HG03175 (cell line): ENCODE data around the gene BORCS8.
A peak's percentile ranks its signal among the peaks of the same experiment; 100 is the strongest.
"Not testable (repeated sequence)": the region's sequence is repeated elsewhere in the genome, so short reads cannot be mapped to it uniquely, and the experiment has no call there.

ENCODE experiments used
- ATAC-seq: cut with Tn5 transposase; IDR thresholded peaks from one replicate; pipeline ENCODE4 v1.9.1; 2021; ENCODE audit warnings: mild to moderate bottlenecking, moderate library complexity; ENCODE audit not compliant: unreplicated experiment

BORCS8 gene

GRCh38 chr19:19152668-19153384 is 39.1 kb downstream of the BORCS8 start:
- no peak for ATAC-seq

- ATAC-seq = no peak
These were observed 40.5 kb downstream of the BORCS8 start for GRCh38 chr19:19151418-19151817.

GRCh38 chr19:19149435-19149834 is 42.5 kb downstream of the BORCS8 start:
- ATAC-seq = no peak

- ATAC-seq = not testable (repeated sequence)
These were observed 43.4 kb downstream of the BORCS8 start for GRCh38 chr19:19148504-19148903.

- ATAC-seq = no peak
These were observed 44.6 kb downstream of the BORCS8 start for GRCh38 chr19:19147344-19147743.

- no peak for ATAC-seq
These were observed 45.1 kb downstream of the BORCS8 start for GRCh38 chr19:19146865-19147264.

GRCh38 chr19:19145684-19146608 is 46.0 kb downstream of the BORCS8 start:
- ATAC-seq = peak; percentile 49

GRCh38 chr19:19145281-19145680 is 46.7 kb downstream of the BORCS8 start:
- ATAC-seq = no peak

- ATAC-seq = no peak
These were observed 49.6 kb downstream of the BORCS8 start for GRCh38 chr19:19142347-19142746.

GRCh38 chr19:19140476-19140875 is 51.5 kb downstream of the BORCS8 start:
- ATAC-seq = no peak

- ATAC-seq = no peak
These were observed 52.1 kb downstream of the BORCS8 start for GRCh38 chr19:19139876-19140229.

GRCh38 chr19:19138109-19138981 is 53.6 kb downstream of the BORCS8 start, which contains the start of gene TMEM161A:
Gene TMEM161A (minus strand): TSS chr19:19138478. CDS start chr19:19138428, 50 bp downstream.
- peak; percentile 99 for ATAC-seq

- no peak for ATAC-seq
These were observed 54.3 kb downstream of the BORCS8 start for GRCh38 chr19:19137556-19138108.

GRCh38 chr19:19135713-19136112 is 56.2 kb downstream of the BORCS8 start:
- ATAC-seq = not testable (repeated sequence)

GRCh38 chr19:19134687-19135158 is 57.2 kb downstream of the BORCS8 start:
- ATAC-seq = no peak

- no peak for ATAC-seq
These were observed 58.0 kb downstream of the BORCS8 start for GRCh38 chr19:19133985-19134384.

- ATAC-seq = no peak
These were observed 59.0 kb downstream of the BORCS8 start for GRCh38 chr19:19132912-19133311.

- no peak for ATAC-seq
These were observed 60.0 kb downstream of the BORCS8 start for GRCh38 chr19:19131989-19132388.
